ENCODE data around the gene TMEM259. TPM values are rescaled to one million over a fixed set of nuclear protein-coding genes. Genes with fewer than 3 reads are reported as not detected.

The TMEM259 gene
- total RNA-seq, 1 donor from 2014 or later: 154 TPM

GRCh38 chr19:964761-965694, 55.9 kb downstream of the TMEM259 start:
- intact Hi-C loops (cut with micrococcal nuclease): loop anchor here (5.0 kb wide), 1 partner anchor 38 kb away; the partner anchor contains the start of gene ARID3A

- intact Hi-C loops (cut with micrococcal nuclease): no loop called here
These were observed 56.8 kb downstream of the TMEM259 start for GRCh38 chr19:964116-964520.

- intact Hi-C loops (cut with micrococcal nuclease): no loop called here
These were observed 57.4 kb downstream of the TMEM259 start for GRCh38 chr19:963486-963951.

GRCh38 chr19:962683-963400, 58.1 kb downstream of the TMEM259 start:
- intact Hi-C loops (cut with micrococcal nuclease): no loop called here

GRCh38 chr19:961866-962620, 58.9 kb downstream of the TMEM259 start:
- intact Hi-C loops (cut with micrococcal nuclease): no loop called here

- intact Hi-C loops (cut with micrococcal nuclease): no loop called here
These were observed 60.4 kb downstream of the TMEM259 start for GRCh38 chr19:960601-960938.

GRCh38 chr19:960020-960419, 60.9 kb downstream of the TMEM259 start:
- intact Hi-C loops (cut with micrococcal nuclease): no loop called here

Other genes starting within 250 kb of the TMEM259 start
- 616 and 655 TPM in 2 replicates for gene PTBP1, start 223.7 kb downstream of the TMEM259 start, total RNA-seq
- gene PLPPR3, start 199.2 kb downstream of the TMEM259 start, total RNA-seq: not detected in 2 replicates
- not detected in 2 replicates for gene AZU1, start 193.3 kb downstream of the TMEM259 start, total RNA-seq
- gene PRTN3, start 180.1 kb downstream of the TMEM259 start, total RNA-seq: not detected in 2 replicates
- gene ELANE, start 168.8 kb downstream of the TMEM259 start, total RNA-seq: not detected in 2 replicates
- gene CFD, start 161.5 kb downstream of the TMEM259 start, total RNA-seq: 2.3 and 2.5 TPM in 2 replicates
- gene MED16, start 127.9 kb downstream of the TMEM259 start, total RNA-seq: 62.2 and 66.7 TPM in 2 replicates
- not detected in 2 replicates for gene RNU6-9, start 127.6 kb downstream of the TMEM259 start, total RNA-seq
- gene R3HDM4, start 107.9 kb downstream of the TMEM259 start, total RNA-seq: 90.7 and 96.4 TPM in 2 replicates
- gene KISS1R, start 103.8 kb downstream of the TMEM259 start, total RNA-seq: 1.7 and 1.9 TPM in 2 replicates
- 22.8 and 26.8 TPM in 2 replicates for gene ARID3A, start 95.1 kb downstream of the TMEM259 start, total RNA-seq
- gene WDR18, start 36.8 kb downstream of the TMEM259 start, total RNA-seq: 57.2 and 61.8 TPM in 2 replicates
- gene GRIN3B, start 20.7 kb downstream of the TMEM259 start, total RNA-seq: not detected in 2 replicates
- gene RNU6-2, start 399 bp upstream of the TMEM259 start, total RNA-seq: not detected in 2 replicates
- 546 and 561 TPM in 2 replicates for gene CNN2, start 5.5 kb upstream of the TMEM259 start, total RNA-seq
- 44.1 and 44.3 TPM in 2 replicates for gene ABCA7, start 19.0 kb upstream of the TMEM259 start, total RNA-seq
- gene ARHGAP45, start 46.0 kb upstream of the TMEM259 start, total RNA-seq: 402 and 407 TPM in 2 replicates
- gene POLR2E, start 74.3 kb upstream of the TMEM259 start, total RNA-seq: 169 and 178 TPM in 2 replicates
- 115 TPM in 2 replicates for gene GPX4, start 82.9 kb upstream of the TMEM259 start, total RNA-seq
- gene SBNO2, start 153.1 kb upstream of the TMEM259 start, total RNA-seq: 63.2 and 67.2 TPM in 2 replicates
- gene STK11, start 184.7 kb upstream of the TMEM259 start, total RNA-seq: 61.2 and 61.8 TPM in 2 replicates
- 0.16 and 0.32 TPM in 2 replicates for gene CBARP, start 216.9 kb upstream of the TMEM259 start, total RNA-seq
- gene ATP5F1D, start 220.6 kb upstream of the TMEM259 start, total RNA-seq: 181 and 213 TPM in 2 replicates
- gene MIDN, start 227.5 kb upstream of the TMEM259 start, total RNA-seq: 64.2 and 66.0 TPM in 2 replicates
- 195 and 200 TPM in 2 replicates for gene CIRBP, start 248.2 kb upstream of the TMEM259 start, total RNA-seq